ENCODE data around the gene STX10.

The STX10 gene

GRCh38 chr19:13098277-13099072, 51.7 kb downstream of the STX10 start:
- no peak for DNase-seq

- DNase-seq, result no peak
Observed at GRCh38 chr19:13097463-13098258, 52.5 kb downstream of the STX10 start.

- no peak for DNase-seq
Observed at GRCh38 chr19:13097033-13097462, 53.1 kb downstream of the STX10 start.

GRCh38 chr19:13095934-13096927, 53.9 kb downstream of the STX10 start:
- no peak for DNase-seq

GRCh38 chr19:13095393-13095784, 54.8 kb downstream of the STX10 start:
- no peak for DNase-seq

- DNase-seq, result no peak
Observed at GRCh38 chr19:13094771-13095392, 55.3 kb downstream of the STX10 start.

DNA sequence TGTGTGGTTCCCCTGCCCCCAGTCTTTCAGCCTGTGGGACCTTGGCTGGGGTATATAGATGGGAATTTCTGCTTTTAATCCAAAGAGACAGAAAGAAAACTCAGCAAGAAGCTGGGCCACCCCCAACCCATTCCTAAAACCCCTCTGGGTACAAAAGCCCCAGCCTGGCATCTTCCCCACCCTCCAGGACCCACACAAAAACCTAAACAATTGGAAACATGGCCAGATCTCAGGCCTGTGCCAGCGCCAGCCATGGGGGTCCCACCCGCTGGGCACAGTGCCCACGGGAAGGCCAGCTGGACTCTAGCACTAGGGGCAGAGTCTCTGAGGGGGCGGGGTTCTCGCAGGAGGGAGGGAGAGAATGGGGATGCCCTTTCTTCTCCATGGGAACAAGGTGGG, 56.1 kb downstream of the STX10 start:
- DNase-seq, result no peak
